NCI-H460 (cell line): ENCODE measurements around the gene SPTA1. TPM values are rescaled to one million over a fixed set of nuclear protein-coding genes. Genes with fewer than 3 reads are reported as not detected.
"Not testable (repeated sequence)": the region's sequence is repeated elsewhere in the genome, so short reads cannot be mapped to it uniquely, and the experiment has no call there.

Source experiments
- DNase-seq: peaks from one replicate; pipeline ENCODE4 v3.0.0-alpha.2; 2016; ENCODE audit warnings: low read depth; ENCODE audit errors: extremely low read depth
- polyA plus RNA-seq: library from polyadenylated mRNA; depleted of rRNA; stranded (reverse); fragments of >200 nt; gene quantifications from 2 replicates; pipeline ENCODE4 v1.2.3, GENCODE V29; 2014; cell fraction: nucleus; rRNA removed
- total RNA-seq: library from RNA; depleted of rRNA; stranded (reverse); fragments of >200 nt; shearing (Covaris generic); gene quantifications from 2 replicates; pipeline ENCODE4 v1.2.3, GENCODE V29; 2014; rRNA removed

SPTA1 gene
- 0.20 and 1.1 TPM in 2 replicates for total RNA-seq
- 0.19 and 3.2 TPM in 2 replicates for polyA plus RNA-seq

DNA sequence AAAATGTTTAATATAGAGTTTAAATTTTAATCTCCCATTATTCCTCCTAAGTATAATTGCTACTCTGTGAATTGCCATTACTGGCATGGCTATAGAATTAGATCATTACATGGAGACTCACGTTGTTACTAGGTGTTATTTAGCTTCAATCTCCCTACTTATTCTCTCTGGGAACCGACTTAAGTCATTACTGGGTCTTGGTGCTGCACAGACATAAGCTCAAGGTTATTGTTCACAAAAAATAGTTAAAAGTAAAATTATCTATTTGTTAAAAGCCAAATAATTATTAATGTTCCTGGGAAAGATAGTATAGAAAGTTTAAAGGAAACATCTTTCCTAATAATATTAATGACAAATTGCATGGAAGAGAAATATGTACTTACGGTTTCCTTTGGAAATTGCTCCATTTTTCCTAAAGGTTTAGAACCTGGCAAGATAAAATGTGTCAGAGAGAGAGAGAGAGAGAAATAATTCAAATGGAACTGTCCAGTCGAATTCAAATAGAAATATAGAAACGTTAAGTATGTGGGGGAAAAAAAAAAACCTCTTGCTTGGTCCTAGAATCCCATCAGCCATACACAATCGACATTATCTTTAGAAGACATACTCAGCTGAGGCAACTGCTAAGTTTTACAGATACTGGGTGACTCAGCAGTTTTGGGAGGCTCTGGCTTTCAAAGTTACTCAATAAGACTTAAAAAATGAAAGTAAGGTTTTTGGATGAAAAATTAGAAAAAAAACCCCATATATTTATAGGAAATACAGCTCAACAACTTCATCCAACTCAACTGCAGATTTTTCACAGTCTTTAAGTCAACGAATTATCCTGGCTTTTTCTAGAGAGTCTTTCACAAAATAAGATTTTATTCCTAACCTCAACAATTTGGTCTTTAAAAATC lies at the start of gene SPTA1:
SPTA1 (minus strand) TSS at position 605 of the 899 bp plus-strand sequence; CDS start at position 407, 198 bp downstream.
- DNase-seq: peak; percentile 33

GRCh38 chr1:158735848-158736247 lies 49.3 kb upstream of the SPTA1 start:
- DNase-seq: no peak

DNA sequence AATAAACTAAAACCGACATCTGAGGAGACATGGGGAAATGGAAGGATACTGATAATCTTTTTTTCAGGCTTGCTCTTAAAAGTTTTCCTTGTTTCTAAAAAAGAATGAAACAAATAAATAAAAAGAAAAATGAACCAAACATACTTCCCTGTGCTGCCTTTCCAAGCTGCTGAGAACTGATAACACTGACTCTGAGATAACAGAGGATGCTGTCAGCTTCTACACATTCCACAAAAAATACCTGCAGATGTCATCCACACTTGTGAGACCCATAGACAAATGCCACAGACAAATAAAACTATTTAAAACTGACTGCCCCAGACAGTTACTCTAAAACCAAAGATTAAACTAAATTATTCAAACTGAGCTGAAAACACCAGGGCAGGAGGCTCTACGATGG lies 46.0 kb upstream of the SPTA1 start:
- no peak for DNase-seq

- DNase-seq: no peak
Observed at GRCh38 chr1:158731707-158732106, 45.2 kb upstream of the SPTA1 start.

- DNase-seq: no peak
Observed at GRCh38 chr1:158730453-158730852, 43.9 kb upstream of the SPTA1 start.

DNA sequence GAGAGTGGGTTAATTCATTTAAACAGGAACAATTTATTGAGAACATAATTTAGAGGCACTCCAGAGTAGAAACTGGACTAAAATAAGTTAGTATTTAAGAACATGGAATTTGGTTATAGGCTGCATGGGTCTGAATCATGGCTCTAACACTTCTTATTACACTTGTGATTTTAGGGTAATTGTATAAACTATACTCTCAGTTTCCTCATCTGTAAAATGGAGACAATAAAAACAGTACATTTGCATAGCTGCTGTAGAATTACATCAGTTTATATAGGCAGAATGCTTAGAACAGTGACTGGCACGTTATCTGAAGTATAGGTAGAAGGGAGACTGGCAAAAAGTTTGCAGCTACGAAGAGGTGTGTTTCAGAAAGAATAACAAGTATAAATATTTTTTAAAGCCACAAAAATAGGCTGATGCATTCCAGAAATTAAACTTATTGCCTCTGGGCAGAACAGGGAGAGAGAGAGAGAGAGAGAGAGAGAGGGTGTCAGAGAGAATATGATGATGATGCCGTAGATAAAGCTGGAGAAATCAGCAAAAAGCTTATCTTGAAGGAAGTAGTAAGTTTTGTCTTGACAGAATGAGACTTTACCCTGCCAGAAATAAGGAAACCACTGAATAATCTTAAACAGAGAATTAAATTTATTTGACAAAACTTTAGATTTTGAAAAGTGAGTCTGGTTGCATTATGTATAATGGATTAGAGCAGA lies 42.2 kb upstream of the SPTA1 start:
- no peak for DNase-seq

- DNase-seq: no peak
Observed at GRCh38 chr1:158724442-158724841, 37.9 kb upstream of the SPTA1 start.

DNA sequence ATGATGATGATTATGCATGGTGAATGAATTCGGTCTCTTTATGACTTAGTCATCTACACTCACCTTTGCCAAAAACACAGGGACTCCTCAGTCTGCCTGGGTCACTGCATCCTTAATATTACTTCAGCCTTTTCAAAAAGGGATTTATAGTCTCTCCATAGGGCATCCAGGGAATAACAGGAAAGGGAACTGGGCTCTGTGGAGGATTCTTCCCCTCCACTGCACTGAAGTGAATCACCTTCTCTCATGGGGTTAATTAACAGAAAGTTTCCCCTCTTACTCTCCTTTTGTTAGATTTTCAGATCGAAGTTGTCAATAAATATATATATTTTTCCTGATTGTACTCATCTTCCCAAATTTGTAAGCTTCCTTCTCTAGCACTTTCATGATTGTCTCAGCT lies 34.1 kb upstream of the SPTA1 start, which contains the start of gene OR6K3:
OR6K3 (minus strand) TSS at position 101 of the 400 bp plus-strand sequence. CDS start 2,605 bp downstream, outside the sequence.
- DNase-seq: no peak

GRCh38 chr1:158719664-158720063 lies 33.1 kb upstream of the SPTA1 start:
- no peak for DNase-seq

- DNase-seq: no peak
Observed at GRCh38 chr1:158717344-158717743, 30.8 kb upstream of the SPTA1 start.

DNA sequence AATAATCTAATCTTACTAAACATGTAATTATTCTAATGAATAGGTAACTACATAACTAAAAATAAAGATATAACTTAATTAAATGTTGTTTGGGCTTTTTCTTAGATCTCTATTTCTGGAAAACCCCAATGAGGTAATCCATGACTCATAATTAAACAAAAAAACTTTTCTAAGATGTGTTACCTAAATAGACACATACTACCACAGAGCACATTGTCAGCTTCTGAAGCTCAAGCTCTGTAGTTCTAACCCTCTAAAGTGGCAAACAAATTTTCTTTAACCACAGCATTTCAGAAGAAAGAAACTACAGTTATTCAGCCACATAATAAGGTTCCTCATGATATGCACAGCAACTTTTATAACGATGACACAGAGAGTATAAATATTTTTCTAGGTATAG lies 29.8 kb upstream of the SPTA1 start:
- no peak for DNase-seq

DNA sequence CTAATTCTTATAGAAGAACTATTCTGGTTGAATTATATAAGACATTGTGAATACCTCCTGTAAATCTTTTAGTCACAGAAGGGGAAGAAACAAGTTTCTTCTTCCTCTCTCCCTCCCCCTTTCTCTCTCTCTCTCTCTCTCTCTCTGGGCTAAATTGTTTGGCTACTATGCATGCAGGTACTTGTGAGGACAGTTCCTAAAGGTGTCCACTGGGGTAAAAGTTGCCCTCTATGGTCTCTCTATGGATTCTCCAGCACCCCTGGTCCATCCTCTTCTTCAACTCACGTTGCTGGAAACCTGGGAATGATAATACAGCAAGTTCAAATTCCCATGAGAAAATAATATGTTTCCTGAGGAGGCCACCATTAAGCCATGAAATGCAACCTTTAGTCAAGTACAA lies 28.2 kb upstream of the SPTA1 start:
- no peak for DNase-seq

GRCh38 chr1:158711098-158711497 lies 24.6 kb upstream of the SPTA1 start:
- DNase-seq: no peak

GRCh38 chr1:158706096-158706495 lies 19.6 kb upstream of the SPTA1 start:
- DNase-seq: no peak

- no peak for DNase-seq
Observed at GRCh38 chr1:158700552-158700951, 14.0 kb upstream of the SPTA1 start, which contains the start of gene OR6K2. Gene OR6K2, minus strand, starts transcription at chr1:158700652. Its CDS starts 0 bp downstream, at chr1:158700652.

DNA sequence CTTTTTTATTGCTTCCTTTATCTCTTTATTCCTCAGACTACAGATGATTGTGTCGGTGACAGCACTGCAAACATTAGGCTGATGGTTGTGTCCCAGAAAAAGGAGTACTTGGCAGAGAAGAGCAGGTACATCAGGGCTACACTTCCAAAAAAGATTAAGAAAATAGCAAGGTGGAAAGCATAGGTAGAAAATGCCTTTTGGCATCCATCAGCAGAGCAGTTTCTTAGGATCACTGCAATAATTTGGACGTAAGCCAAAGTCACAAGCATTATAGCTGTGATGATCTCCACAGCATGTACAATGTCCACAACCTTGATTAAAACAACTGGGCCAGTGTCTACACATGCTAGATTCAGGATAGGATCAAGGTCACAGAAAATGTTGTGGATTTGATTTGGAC lies 8.1 kb upstream of the SPTA1 start:
- no peak for DNase-seq

GRCh38 chr1:158692356-158692755 lies 5.8 kb upstream of the SPTA1 start:
- DNase-seq: no peak

DNA sequence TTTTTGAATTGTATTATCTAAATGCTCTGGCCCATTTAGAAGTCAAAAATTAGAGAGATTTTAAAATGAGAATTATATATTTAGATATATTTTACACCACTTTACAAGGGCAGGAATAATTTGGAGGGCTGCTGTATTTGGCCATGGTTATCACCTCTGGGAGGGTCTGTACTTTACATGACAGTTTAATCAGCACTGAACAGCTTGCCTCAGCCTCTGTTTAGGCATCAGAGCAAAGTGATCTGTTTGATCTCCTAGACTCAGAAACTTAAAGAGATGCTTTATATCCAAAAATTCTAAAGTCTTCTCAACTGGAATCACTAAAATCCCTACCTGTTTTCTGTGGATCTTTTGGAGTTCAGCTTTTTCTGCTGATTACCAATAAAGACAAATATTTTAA lies 5.4 kb upstream of the SPTA1 start:
- DNase-seq: no peak

DNA sequence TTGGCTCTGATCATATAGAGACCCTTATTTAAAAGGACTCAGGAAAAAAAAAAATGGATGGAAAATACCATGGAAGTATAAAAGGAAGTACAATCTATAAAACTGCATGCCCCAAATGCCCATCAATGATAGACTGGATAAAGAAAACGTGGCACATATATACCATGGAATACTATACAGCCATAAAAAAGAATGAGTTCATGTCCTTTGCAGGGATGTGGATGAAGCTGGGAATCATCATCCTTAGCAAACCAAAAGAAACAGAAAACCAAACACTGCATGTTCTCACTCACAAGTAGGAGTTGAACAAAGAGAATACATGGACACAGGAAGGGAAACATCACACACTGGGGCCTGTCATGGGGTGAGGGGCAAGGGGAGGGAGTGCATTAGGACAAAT lies 4.6 kb upstream of the SPTA1 start:
- DNase-seq: not testable (repeated sequence)

GRCh38 chr1:158689875-158690274 lies 3.4 kb upstream of the SPTA1 start:
- no peak for DNase-seq

DNA sequence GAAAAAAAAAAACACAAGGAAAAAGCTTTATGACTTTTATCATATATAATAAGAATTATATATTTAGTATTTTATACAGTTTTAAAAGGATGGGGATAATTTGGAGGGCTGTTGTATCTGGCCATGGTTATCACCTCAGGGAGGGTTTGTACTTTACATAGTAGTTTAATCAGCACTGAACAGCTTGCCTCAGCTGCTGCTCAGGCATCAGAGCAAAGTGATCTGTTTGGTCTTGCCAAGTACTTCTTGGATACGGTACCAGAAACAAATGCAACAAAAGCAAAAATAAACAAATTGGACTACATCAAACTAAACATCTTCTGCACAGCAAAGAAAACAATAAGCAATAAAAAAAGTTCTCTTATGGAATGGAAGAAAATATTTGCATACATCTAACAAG lies 2.6 kb upstream of the SPTA1 start:
- no peak for DNase-seq
